OCI-LY1 (cell line): ENCODE measurements around the gene CREM.

Experiments used
- H2AFZ ChIP-seq: fragments of 200-600 bp; sonication (generic), shearing (Covaris generic); 2 replicates; pipeline ENCODE4 v1.6.0; 2014; ENCODE audit warnings: antibody characterized with exemption, mild to moderate bottlenecking, low read length
- H3F3A ChIP-seq: fragments of 200-600 bp; sonication (generic), shearing (Covaris generic); 2 replicates; pipeline ENCODE4 v1.6.0; 2014; ENCODE audit warnings: mild to moderate bottlenecking, antibody characterized with exemption, low read length, moderate library complexity; ENCODE audit not compliant: insufficient read depth
- H3K27ac ChIP-seq: fragments of 200-600 bp; sonication (generic); 2 replicates; pipeline ENCODE4 v1.5.1; 2014; ENCODE audit warnings: low read length, mixed run types, mild to moderate bottlenecking, low read depth; ENCODE audit not compliant: poor library complexity, severe bottlenecking
- H3K27me3 ChIP-seq: fragments of 200-600 bp; sonication (generic); 2 replicates; pipeline ENCODE4 v1.6.0; 2014; ENCODE audit warnings: antibody characterized with exemption, mild to moderate bottlenecking, low read length, moderate library complexity; ENCODE audit not compliant: insufficient read depth
- H3K36me3 ChIP-seq: fragments of 200-600 bp; sonication (generic); 2 replicates; pipeline ENCODE4 v1.6.1; 2014; ENCODE audit warnings: mild to moderate bottlenecking, antibody characterized with exemption, low read length, moderate library complexity, mixed read lengths; ENCODE audit not compliant: insufficient read depth
- H3K4me1 ChIP-seq: fragments of 200-600 bp; sonication (generic); 2 replicates; pipeline ENCODE4 v1.5.1; 2014; ENCODE audit warnings: mild to moderate bottlenecking, low read length, moderate library complexity; ENCODE audit not compliant: insufficient read depth, severe bottlenecking
- H3K4me2 ChIP-seq: fragments of 200-600 bp; sonication (generic), shearing (Covaris generic); 2 replicates; pipeline ENCODE4 v1.6.1; 2014; ENCODE audit warnings: low read length
- H3K4me3 ChIP-seq: fragments of 200-600 bp; sonication (generic); 2 replicates; pipeline ENCODE4 v1.5.1; 2014; ENCODE audit warnings: low read length, low read depth, mild to moderate bottlenecking, mixed read lengths; ENCODE audit not compliant: poor library complexity, severe bottlenecking
- H3K79me2 ChIP-seq: fragments of 200-600 bp; shearing (Covaris generic); 2 replicates; pipeline ENCODE4 v1.6.1; 2016; ENCODE audit warnings: mixed run types, low read length, mixed read lengths; ENCODE audit not compliant: insufficient read depth
- H3K9ac ChIP-seq: fragments of 200-600 bp; sonication (generic), shearing (Covaris generic); 2 replicates; pipeline ENCODE4 v1.6.1; 2014; ENCODE audit warnings: mild to moderate bottlenecking, low read length, mixed read lengths
- H3K9me2 ChIP-seq: fragments of 200-600 bp; sonication (generic), shearing (Covaris generic); 2 replicates; pipeline ENCODE4 v1.6.1; 2014; ENCODE audit warnings: low read depth, mild to moderate bottlenecking, low read length, mixed read lengths
- H3K9me3 ChIP-seq: fragments of 200-600 bp; shearing (Covaris generic); 2 replicates; pipeline ENCODE4 v1.6.1; 2014; ENCODE audit warnings: low read length, mixed read lengths
- H4K20me1 ChIP-seq: fragments of 200-600 bp; sonication (generic), shearing (Covaris generic); 2 replicates; pipeline ENCODE4 v1.6.0; 2016; ENCODE audit warnings: mild to moderate bottlenecking, low read length; ENCODE audit not compliant: insufficient read depth
- CTCF ChIP-seq: fragments of 200-600 bp; sonication (generic), shearing (Covaris generic); IDR thresholded peaks from 2 replicates; pipeline ENCODE4 v1.5.1; 2017; ENCODE audit warnings: mild to moderate bottlenecking, antibody characterized with exemption, low read length, moderate library complexity, mixed read lengths
- EZH2 ChIP-seq: fragments of 200-600 bp; sonication (generic), shearing (Covaris generic); IDR thresholded peaks from 2 replicates; pipeline ENCODE4 v1.8.0; 2017; ENCODE audit warnings: borderline replicate concordance, mixed run types, mild to moderate bottlenecking, antibody characterized with exemption, low read length, moderate library complexity, mixed read lengths

CREM gene

DNA sequence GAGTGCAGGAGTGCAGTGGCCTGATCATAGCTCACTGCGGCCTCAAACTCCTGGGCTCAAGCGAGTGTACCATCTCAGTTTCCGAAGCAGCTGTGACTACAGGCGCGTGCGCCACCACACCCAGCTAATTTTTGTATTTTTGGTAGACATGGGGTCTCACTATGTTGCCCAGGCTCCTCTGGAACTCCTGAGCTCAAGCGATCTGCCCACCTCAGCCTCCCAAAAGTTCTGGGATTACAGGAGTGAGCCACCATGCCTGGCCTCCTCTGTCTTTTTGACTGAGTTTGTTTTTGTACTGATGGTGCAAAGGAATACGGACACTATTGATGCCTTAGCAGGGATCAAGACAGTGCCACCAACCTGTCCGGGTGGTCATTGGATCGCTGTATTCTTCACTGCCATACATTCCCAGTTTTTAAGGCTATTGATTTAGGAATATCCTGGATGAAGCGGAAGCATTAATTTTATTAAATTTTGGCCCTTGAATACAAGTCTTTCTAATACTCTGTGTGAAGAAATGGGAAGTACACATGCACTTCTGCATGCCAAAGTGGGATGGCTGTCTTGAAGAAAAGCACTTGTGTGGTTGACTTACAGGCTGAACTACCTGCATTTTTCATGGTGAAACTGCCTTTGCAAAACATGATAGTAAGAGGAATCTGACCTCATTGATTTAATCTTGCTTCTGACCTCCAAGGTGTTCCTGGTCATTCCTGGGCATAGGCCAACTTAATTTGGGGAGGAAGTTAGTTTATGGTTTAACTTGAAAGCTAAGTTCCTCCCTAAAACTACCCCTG, 34.5 kb upstream of the CREM start:
- H3K27ac ChIP-seq = no peak overlapping the region
- H3K9ac ChIP-seq = no peak overlapping the region
- no peak for TF ChIP-seq CTCF
- no peak for TF ChIP-seq EZH2
- H2AFZ ChIP-seq = no peak overlapping the region
- H3K9me3 ChIP-seq = 0 out of 2 replicates have a peak, but pooled peaks cover 3% of the 10 kb centered on the region
- H4K20me1 ChIP-seq = no peaks in the 10 kb centered on the region
- peaks cover 19% of the 10 kb centered on the region for H3K4me1 ChIP-seq
- peaks cover 24% of the 10 kb centered on the region for H3K79me2 ChIP-seq
- no peak overlapping the region for H3K4me2 ChIP-seq
- no peaks in the 10 kb centered on the region for H3F3A ChIP-seq
- no peaks in the 10 kb centered on the region for H3K27me3 ChIP-seq
- H3K36me3 ChIP-seq = no peaks in the 10 kb centered on the region
- no peaks in the 10 kb centered on the region for H3K9me2 ChIP-seq
- no peak overlapping the region for H3K4me3 ChIP-seq

GRCh38 chr10:35092851-35093250, 33.8 kb upstream of the CREM start:
- peaks cover 19% of the 10 kb centered on the region for H3K4me1 ChIP-seq
- H3K9me3 ChIP-seq = 0 out of 2 replicates have a peak, but pooled peaks cover 3% of the 10 kb centered on the region
- TF ChIP-seq EZH2 (no peak), CTCF (no peak)
- H3K9me2 ChIP-seq = no peaks in the 10 kb centered on the region
- H3K79me2 ChIP-seq = peaks cover 17% of the 10 kb centered on the region
- H3K27me3 ChIP-seq = no peaks in the 10 kb centered on the region
- no peak overlapping the region for H3K9ac ChIP-seq
- H3K4me3 ChIP-seq = no peak overlapping the region
- H3K4me2 ChIP-seq = no peak overlapping the region
- no peaks in the 10 kb centered on the region for H3K36me3 ChIP-seq
- no peak overlapping the region for H3K27ac ChIP-seq
- H3F3A ChIP-seq = no peaks in the 10 kb centered on the region
- H2AFZ ChIP-seq = no peak overlapping the region
- no peaks in the 10 kb centered on the region for H4K20me1 ChIP-seq

GRCh38 chr10:35096312-35096711, 30.3 kb upstream of the CREM start:
- H3K9me3 ChIP-seq = 0 out of 2 replicates have a peak, but pooled peaks cover 3% of the 10 kb centered on the region
- no peaks in the 10 kb centered on the region for H3K4me1 ChIP-seq
- H3K27me3 ChIP-seq = no peaks in the 10 kb centered on the region
- TF ChIP-seq EZH2 = no peak
- TF ChIP-seq CTCF = no peak
- no peak overlapping the region for H3K27ac ChIP-seq
- no peaks in the 10 kb centered on the region for H3F3A ChIP-seq
- H3K9me2 ChIP-seq = no peaks in the 10 kb centered on the region
- no peaks in the 10 kb centered on the region for H4K20me1 ChIP-seq
- H3K9ac ChIP-seq = no peak overlapping the region
- no peaks in the 10 kb centered on the region for H3K36me3 ChIP-seq
- H2AFZ ChIP-seq = no peak overlapping the region
- no peak overlapping the region for H3K4me2 ChIP-seq
- H3K79me2 ChIP-seq = no peaks in the 10 kb centered on the region
- H3K4me3 ChIP-seq = no peak overlapping the region
